Measurements from ENCODE around the gene GTF3C6.

DNA sequence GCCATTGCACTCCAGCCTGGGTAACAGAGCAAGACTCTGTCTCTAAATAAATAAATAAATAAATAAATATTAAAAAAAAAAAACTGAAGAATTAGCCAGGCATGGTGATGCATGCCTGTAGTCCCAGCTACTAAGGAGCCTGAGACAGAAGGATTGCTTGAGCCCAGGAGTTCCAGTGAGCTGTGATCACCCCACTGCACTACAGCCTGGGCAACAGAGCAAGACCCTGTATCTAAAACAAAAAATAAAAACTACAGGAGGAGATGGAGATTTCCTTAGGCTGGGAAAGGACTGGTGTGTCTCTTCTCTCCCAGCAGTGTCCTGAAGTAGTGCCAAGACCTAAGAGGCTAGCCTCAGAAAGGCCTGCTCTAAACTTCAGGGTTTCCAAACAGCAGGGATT lies 8.1 kb upstream of the GTF3C6 start:
- TF ChIP-seq, protein P1, sequence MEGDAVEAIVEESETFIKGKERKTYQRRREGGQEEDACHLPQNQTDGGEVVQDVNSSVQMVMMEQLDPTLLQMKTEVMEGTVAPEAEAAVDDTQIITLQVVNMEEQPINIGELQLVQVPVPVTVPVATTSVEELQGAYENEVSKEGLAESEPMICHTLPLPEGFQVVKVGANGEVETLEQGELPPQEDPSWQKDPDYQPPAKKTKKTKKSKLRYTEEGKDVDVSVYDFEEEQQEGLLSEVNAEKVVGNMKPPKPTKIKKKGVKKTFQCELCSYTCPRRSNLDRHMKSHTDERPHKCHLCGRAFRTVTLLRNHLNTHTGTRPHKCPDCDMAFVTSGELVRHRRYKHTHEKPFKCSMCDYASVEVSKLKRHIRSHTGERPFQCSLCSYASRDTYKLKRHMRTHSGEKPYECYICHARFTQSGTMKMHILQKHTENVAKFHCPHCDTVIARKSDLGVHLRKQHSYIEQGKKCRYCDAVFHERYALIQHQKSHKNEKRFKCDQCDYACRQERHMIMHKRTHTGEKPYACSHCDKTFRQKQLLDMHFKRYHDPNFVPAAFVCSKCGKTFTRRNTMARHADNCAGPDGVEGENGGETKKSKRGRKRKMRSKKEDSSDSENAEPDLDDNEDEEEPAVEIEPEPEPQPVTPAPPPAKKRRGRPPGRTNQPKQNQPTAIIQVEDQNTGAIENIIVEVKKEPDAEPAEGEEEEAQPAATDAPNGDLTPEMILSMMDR (IDR thresholded peaks at IDR 0.05; ENCODE audit: low read depth, low read length) = no peak
- no peak for TF ChIP-seq EZH2phosphoT487 (IDR thresholded peaks at IDR 0.05; ENCODE audit: low read depth)

All from OCI-LY3 (cell line).